Endodermal cell (in vitro differentiated cells): Measurements from ENCODE around the gene MYNN. TPM values are rescaled to one million over a fixed set of nuclear protein-coding genes. Genes with fewer than 3 reads are reported as not detected.

Experiments
- DNase-seq: peaks from one replicate; pipeline ENCODE4 v3.0.0-alpha.2; 2017
- H3K27ac ChIP-seq: 2 replicates; pipeline ENCODE4 v1.5.1; 2013; ENCODE audit warnings: mild to moderate bottlenecking, low read depth, low read length, moderate library complexity
- H3K27me3 ChIP-seq: 2 replicates; pipeline ENCODE4 v1.6.1; 2013; ENCODE audit warnings: mild to moderate bottlenecking, low read length, moderate library complexity; ENCODE audit not compliant: insufficient read depth, control insufficient read depth, poor library complexity, severe bottlenecking
- H3K36me3 ChIP-seq: 2 replicates; pipeline ENCODE4 v1.7.0; 2013; ENCODE audit warnings: mild to moderate bottlenecking, low read length, moderate library complexity; ENCODE audit not compliant: control insufficient read depth, insufficient read depth
- H3K4me1 ChIP-seq: one replicate; pipeline ENCODE4 v1.7.0; 2013; ENCODE audit warnings: low read length; ENCODE audit not compliant: control insufficient read depth, insufficient read depth
- H3K4me3 ChIP-seq: 2 replicates; pipeline ENCODE4 v1.5.1; 2013; ENCODE audit warnings: mild to moderate bottlenecking, low read length, moderate library complexity
- H3K9ac ChIP-seq: 2 replicates; pipeline ENCODE4 v1.6.1; 2013; ENCODE audit warnings: mild to moderate bottlenecking, low read length, moderate library complexity; ENCODE audit not compliant: poor library complexity, severe bottlenecking; ENCODE audit errors: extremely low read depth
- H3K9me3 ChIP-seq: 2 replicates; pipeline ENCODE4 v1.6.1; 2013; ENCODE audit warnings: mild to moderate bottlenecking, low read length, moderate library complexity; ENCODE audit not compliant: control insufficient read depth
- H3K27ac Mint-ChIP-seq: 2 replicates; pipeline ENCODE4 v1.8.0; 2020; ENCODE audit warnings: mixed read lengths
- H3K27me3 Mint-ChIP-seq: 2 replicates; pipeline ENCODE4 v1.8.0; 2021; ENCODE audit warnings: mild to moderate bottlenecking, mixed read lengths; ENCODE audit not compliant: insufficient read depth
- H3K36me3 Mint-ChIP-seq: 2 replicates; pipeline ENCODE4 v1.8.0; 2020; ENCODE audit warnings: low read depth, mixed read lengths
- H3K4me1 Mint-ChIP-seq: 2 replicates; pipeline ENCODE4 v1.8.0; 2020; ENCODE audit warnings: mixed read lengths
- H3K4me3 Mint-ChIP-seq: 2 replicates; pipeline ENCODE4 v1.8.0; 2020; ENCODE audit warnings: mild to moderate bottlenecking, moderate library complexity, mixed read lengths
- H3K9me3 Mint-ChIP-seq: 2 replicates; pipeline ENCODE4 v1.8.0; 2020; ENCODE audit warnings: mild to moderate bottlenecking, mixed read lengths
- WGBS, 2 experiments: methylation state at CpG; one replicate each; pipeline versions ENCODE4 v1.1.5 to v1.1.7; 2013; ENCODE audit warnings: missing lambda C conversion rate in 2 of 2, mixed read lengths in 1 of 2; ENCODE audit not compliant: insufficient coverage in 1 of 2, insufficient read length in 1 of 2; 5-methylcytosine and 5-hydroxymethylcytosine counted together
- total RNA-seq, 2 donors: library from RNA; stranded (reverse); fragmentation: NEBNext Ultra II Directional in 1 of 2; extraction: Animal tissue kit (Norgen Biotek cat#: 25700) in 1 of 2; gene quantifications; 2 replicates in 1 of 2; 3 replicates in 1 of 2; pipeline ENCODE4 v1.2.1, GENCODE V29; 2021
- TF ChIP-seq, protein P1 (sequence below): fragments of 200-600 bp; sonication (generic); conservative IDR thresholded peaks from 2 replicates; pipeline ENCODE4 v1.5.0; 2021; ENCODE audit warnings: antibody characterized with exemption, mild to moderate bottlenecking

The MYNN gene
- total RNA-seq, 2 donors from 2014 or later = 13.3 to 14.1 TPM

DNA sequence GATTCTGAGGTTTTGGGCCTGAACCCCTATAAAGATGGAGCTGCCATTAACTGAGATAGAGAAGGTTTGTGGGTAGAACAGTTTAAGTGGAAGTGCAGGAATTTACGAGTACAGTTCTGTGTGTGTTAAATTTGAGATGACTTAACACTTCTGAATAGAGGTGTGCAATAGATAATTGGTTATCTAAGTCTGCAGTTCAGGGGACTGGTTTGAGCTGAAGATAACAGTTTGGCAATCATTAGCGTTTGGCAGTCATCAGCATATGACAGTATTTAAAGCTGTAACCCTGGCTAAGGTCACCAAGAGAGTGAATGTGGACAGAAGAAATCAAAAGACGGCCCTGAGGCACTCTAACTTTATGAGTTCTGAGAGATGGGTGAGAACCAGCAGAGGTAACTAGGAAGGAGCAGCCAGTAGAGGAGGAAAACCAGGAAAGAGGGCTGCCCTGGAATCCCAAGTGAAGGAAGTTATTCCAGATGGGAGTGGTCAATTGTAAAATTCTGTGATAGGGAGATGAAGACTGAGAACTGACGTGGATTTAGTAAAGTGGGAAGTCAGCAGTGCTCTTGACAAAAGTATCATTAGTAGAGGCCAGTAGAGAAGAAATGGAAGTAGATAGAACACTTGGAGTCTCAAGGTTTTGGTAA, 8.1 kb downstream of the MYNN start:
- H3K27me3 ChIP-seq = no peaks in the 10 kb centered on the region
- H3K36me3 ChIP-seq = peaks cover 93% of the 10 kb centered on the region
- no peaks in the 10 kb centered on the region for H3K9me3 ChIP-seq
- H3K9ac ChIP-seq = no peak overlapping the region
- DNase-seq = no peak
- Mint-ChIP-seq H3K9me3 (no peaks in the 10 kb centered on the region), H3K27ac (no peak overlapping the region), H3K4me3 (no peak overlapping the region), H3K27me3 (no peaks in the 10 kb centered on the region), H3K36me3 (peaks cover 55% of the 10 kb centered on the region), H3K4me1 (no peaks in the 10 kb centered on the region)
- no peak overlapping the region for H3K4me3 ChIP-seq
- WGBS, 2 experiments = 93 to 96% methylated on average over 4 of the region's 4 CpGs
- H3K27ac ChIP-seq = no peak overlapping the region
- TF ChIP-seq, protein P1, sequence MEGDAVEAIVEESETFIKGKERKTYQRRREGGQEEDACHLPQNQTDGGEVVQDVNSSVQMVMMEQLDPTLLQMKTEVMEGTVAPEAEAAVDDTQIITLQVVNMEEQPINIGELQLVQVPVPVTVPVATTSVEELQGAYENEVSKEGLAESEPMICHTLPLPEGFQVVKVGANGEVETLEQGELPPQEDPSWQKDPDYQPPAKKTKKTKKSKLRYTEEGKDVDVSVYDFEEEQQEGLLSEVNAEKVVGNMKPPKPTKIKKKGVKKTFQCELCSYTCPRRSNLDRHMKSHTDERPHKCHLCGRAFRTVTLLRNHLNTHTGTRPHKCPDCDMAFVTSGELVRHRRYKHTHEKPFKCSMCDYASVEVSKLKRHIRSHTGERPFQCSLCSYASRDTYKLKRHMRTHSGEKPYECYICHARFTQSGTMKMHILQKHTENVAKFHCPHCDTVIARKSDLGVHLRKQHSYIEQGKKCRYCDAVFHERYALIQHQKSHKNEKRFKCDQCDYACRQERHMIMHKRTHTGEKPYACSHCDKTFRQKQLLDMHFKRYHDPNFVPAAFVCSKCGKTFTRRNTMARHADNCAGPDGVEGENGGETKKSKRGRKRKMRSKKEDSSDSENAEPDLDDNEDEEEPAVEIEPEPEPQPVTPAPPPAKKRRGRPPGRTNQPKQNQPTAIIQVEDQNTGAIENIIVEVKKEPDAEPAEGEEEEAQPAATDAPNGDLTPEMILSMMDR = no peak
- no peaks in the 10 kb centered on the region for H3K4me1 ChIP-seq

DNA sequence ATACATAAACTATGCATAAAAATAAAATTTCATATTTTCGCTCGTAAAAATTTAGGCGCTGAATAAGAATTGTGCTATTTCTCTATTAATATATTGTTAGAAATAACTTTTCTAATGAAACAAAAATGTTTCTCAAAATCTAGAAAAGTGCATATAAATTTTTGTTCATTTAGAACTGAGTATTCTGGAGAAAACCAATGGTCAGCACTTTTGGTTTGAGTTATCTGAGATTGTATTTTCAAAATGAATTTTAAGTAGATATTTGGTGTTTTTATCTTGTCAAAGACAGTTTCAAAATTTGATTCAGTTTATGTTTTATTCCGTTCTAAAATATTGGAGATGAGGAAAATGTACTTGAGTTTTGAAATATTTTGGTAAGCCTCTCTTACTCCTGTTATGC, 13.9 kb downstream of the MYNN start:
- Mint-ChIP-seq H3K36me3 (peaks cover 33% of the 10 kb centered on the region), H3K4me1 (no peaks in the 10 kb centered on the region), H3K9me3 (no peaks in the 10 kb centered on the region), H3K4me3 (no peak overlapping the region), H3K27ac (no peak overlapping the region), H3K27me3 (no peaks in the 10 kb centered on the region)
- no peaks in the 10 kb centered on the region for H3K27me3 ChIP-seq
- no peak overlapping the region for H3K9ac ChIP-seq
- H3K36me3 ChIP-seq = peaks cover 80% of the 10 kb centered on the region
- H3K4me1 ChIP-seq = no peaks in the 10 kb centered on the region
- DNase-seq = no peak
- no peaks in the 10 kb centered on the region for H3K9me3 ChIP-seq
- no peak overlapping the region for H3K27ac ChIP-seq
- H3K4me3 ChIP-seq = no peak overlapping the region
- WGBS, 2 experiments = 90 to 100% methylated on average over 1 of the region's 4 CpGs
- TF ChIP-seq, protein P1 = no peak

DNA sequence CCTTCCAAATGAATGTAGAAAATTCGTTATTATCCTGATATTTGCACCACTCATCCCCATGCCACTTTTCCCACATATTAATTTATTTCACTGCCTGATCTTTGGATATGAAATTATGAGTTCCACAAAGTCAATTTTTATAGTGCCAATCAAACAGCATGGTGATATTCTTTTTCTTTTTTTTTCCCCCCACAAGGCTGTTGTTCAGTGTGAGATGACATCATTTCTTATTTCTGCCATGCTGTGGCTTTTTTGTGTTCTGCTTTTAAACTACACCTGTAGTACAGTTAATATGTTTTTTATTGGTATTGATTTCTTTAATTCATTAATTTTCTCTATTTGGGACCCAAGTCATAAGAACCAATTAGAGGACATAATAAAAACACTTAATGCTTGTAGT, 14.6 kb downstream of the MYNN start:
- H3K9me3 Mint-ChIP-seq = no peaks in the 10 kb centered on the region
- H3K27me3 ChIP-seq = no peaks in the 10 kb centered on the region
- H3K9ac ChIP-seq = no peak overlapping the region
- no peaks in the 10 kb centered on the region for H3K9me3 ChIP-seq
- H3K27ac ChIP-seq = no peak overlapping the region
- peaks cover 80% of the 10 kb centered on the region for H3K36me3 ChIP-seq
- no peaks in the 10 kb centered on the region for H3K27me3 Mint-ChIP-seq
- 88% methylated on average over 1 of the region's 1 CpG; no CpG with 5 or more reads in 1 of the 2 experiments for WGBS, 2 experiments
- no peaks in the 10 kb centered on the region for H3K4me1 Mint-ChIP-seq
- H3K4me1 ChIP-seq = no peaks in the 10 kb centered on the region
- H3K4me3 ChIP-seq = no peak overlapping the region
- TF ChIP-seq, protein P1 = no peak
- H3K4me3 Mint-ChIP-seq = no peak overlapping the region
- DNase-seq = no peak
- no peak overlapping the region for H3K27ac Mint-ChIP-seq
- peaks cover 35% of the 10 kb centered on the region for H3K36me3 Mint-ChIP-seq
